GM19438 (cell line): ENCODE measurements around the gene ESM1.

ENCODE experiments used
- ATAC-seq: cut with Tn5 transposase; IDR thresholded peaks from one replicate; pipeline ENCODE4 v1.9.1; 2021; ENCODE audit warnings: low read depth; ENCODE audit not compliant: unreplicated experiment

Gene ESM1

DNA sequence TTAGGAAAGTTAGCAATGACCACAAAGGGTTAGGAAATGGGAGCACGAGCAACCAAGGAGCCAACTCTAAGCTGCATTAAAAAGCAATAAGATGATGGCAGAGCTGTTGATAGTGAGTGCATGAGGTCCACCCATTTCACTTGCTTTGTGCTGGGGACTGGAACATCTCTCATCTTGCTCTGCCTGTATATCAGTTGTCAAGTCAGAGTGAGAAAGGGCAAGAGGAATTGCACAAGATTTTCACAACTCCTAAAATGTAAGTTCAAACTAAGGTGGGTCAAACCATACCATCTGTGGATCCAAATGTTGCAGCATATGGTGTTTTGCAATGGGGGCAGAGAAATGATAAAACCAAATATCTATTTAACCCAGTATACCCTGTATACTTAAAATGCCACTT, 2.8 kb upstream of the ESM1 start:
- no peak for ATAC-seq

- ATAC-seq: no peak
These were observed 869 bp upstream of the ESM1 start for GRCh38 chr5:54986269-54986654.

DNA sequence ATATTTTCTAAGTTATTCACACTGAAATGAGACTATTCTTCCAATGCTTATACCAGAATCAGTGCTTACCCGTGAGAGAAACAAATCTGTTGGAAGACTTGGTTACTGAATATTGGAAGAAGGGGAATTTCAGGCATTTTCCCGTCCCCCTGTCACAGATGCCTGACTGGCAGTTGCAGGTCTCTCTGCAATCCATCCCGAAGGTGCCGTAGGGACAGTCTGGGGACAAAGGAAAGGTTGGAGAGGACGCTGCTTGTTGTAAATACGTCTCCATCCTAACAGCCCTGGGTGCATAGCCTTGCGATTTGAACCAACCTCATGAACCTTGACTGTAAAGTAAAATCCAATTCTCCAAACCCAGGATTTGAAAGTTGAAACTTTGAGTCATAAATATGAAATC, 3.5 kb downstream of the ESM1 start:
- no peak for ATAC-seq

- ATAC-seq: no peak
These were observed 9.7 kb downstream of the ESM1 start for GRCh38 chr5:54975701-54976100.

DNA sequence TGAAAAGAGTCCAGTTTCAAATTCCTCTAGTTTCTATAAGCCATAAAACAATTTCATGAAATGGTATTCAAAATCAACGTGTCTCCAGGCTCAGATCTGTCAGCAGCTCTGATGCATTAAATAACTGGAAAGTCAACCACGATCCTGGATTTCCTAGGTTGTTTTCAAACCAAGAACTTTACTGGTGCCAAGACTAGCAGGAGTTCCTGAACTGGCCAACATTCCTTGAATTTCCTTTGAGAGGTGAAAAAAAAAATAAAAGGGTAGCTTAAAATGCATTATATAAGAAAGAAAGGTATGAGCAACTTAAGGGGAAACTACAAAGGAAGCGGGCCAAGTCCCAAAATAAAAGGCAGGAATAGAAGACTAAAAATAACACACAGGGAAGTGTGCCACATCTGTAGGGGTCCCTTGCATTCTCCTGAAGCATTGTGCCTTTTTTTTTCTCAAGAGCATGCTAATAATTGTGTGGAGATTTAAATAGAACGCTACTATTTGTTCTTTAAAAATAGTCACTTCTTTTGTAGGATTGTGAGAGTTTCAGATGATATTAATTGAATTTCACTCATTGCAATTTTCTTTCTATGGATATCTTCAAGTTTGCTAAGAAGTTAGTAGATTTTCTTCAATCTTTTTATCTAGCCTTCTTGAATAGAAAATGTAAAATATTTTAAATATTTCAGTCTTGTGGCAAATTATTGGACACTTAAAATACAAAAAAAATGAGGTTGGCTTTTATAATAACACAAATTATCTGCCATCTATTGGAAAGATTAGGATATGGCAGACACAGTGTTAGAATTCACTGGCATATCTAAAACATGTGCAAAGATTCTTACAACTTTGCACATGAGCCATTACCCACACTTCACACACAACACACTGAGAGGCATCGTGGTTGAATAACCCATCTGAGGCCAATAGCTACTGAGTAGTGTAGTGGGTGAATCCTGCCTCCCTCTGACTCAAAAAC, 15.3 kb downstream of the ESM1 start:
- no peak for ATAC-seq

- ATAC-seq: no peak
These were observed 16.2 kb downstream of the ESM1 start for GRCh38 chr5:54969242-54969641.

- ATAC-seq: no peak
These were observed 19.6 kb downstream of the ESM1 start for GRCh38 chr5:54965806-54966205.

- ATAC-seq: no peak
These were observed 21.0 kb downstream of the ESM1 start for GRCh38 chr5:54964405-54964804.

- no peak for ATAC-seq
These were observed 25.5 kb downstream of the ESM1 start for GRCh38 chr5:54959673-54960418.

GRCh38 chr5:54956922-54957321, 28.5 kb downstream of the ESM1 start:
- ATAC-seq: no peak

- no peak for ATAC-seq
These were observed 38.2 kb downstream of the ESM1 start for GRCh38 chr5:54947187-54947586.

DNA sequence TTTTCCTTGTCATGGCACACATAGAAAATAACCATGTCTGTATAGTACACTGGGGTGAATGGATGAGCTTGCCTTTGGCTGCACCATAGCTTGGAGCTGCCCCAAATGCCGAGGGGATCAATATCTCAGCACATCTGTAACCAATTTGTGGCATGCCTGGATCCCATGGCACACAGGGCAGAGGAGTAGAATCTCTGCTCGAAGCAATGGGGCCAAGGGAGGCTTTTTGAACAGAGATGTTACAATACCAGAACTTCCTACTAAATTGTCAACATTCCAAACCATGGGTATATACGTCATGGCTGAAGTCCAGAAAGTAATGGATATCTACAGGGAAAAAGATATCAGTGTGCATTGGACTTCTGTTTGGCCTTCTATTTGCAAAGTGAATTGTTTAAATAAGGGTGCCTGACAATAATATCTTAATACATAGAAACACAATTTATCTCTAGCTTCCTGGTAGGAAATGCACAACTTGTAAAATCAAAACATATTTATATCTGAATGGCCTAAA, 39.0 kb downstream of the ESM1 start:
- ATAC-seq: no peak

GRCh38 chr5:54944364-54944763, 41.0 kb downstream of the ESM1 start:
- ATAC-seq: no peak

- ATAC-seq: no peak
These were observed 43.2 kb downstream of the ESM1 start for GRCh38 chr5:54942064-54942778.

- ATAC-seq: no peak
These were observed 49.2 kb downstream of the ESM1 start for GRCh38 chr5:54936201-54936600.

DNA sequence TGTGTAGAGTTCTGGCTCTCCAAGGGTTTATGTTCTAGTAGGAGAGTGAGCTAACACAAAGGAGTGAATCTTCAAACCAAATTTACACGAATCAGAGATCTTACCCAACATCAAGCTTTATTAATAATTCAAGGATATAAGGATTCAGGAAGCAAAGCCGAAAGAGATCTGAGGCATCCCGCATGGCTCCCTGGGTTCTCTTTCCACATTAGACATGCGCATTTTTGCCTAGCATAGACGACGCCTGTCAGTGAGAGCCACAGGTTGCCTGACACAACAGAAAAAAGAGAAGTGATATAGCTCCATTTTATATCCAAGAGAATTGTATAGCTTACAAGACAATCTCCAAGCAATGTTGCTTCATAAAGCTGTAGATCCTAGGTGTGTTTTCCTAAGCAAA, 52.6 kb downstream of the ESM1 start:
- ATAC-seq: no peak

DNA sequence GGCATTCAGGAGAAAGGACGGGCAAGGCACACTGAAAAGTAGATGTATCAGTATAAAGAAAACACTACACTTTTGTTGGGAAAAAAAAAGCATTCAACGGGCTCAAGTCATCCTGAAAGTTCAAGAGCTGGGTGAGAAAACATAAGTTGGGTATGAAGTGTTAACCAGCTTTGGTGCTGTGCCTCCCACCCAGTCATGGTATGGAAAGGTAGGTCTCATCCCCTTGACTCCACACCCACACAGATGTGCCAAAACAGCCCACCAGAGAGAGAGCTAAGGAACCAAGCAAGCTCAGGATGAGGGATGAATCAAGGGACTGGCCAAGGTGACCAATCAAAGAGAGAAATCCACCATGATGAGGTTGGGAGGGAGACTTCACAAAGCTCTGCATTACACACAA, 54.7 kb downstream of the ESM1 start:
- no peak for ATAC-seq
